OCI-M2 (cell line): ENCODE data around the gene DDX11.
"Not testable (repeated sequence)": the region's sequence is repeated elsewhere in the genome, so short reads cannot be mapped to it uniquely, and the experiment has no call there.

Experiments
- DNase-seq: peaks from one replicate; lab custom pipeline; 2025; ENCODE audit not compliant: unreplicated experiment; lab: John Stamatoyannopoulos, UW

The DDX11 gene

GRCh38 chr12:31073527-31074332, at the start of gene DDX11:
TSS of gene DDX11 (plus strand) at chr12:31073860. CDS start at chr12:31078394, 4,534 bp downstream.
- peak; percentile 26 for DNase-seq

DNA sequence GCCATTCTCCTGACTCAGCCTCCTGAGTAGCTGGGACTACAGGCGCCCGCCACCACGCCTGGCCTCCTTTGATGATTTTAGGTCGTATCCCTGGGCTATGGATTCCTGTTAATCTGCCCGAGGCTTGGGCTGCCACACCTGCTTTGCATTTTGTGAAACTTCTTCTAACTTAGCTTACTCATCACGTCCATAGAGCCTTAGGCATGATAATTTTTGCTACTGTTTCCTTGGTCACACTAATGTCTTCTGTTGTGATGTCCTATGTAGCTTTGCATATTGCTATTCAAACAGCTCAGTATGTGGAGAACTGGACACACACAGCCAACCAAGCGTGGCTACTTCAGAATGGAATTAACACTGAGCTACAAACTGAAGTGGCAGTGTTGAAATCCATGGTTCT, 47.5 kb upstream of the DDX11 start:
- DNase-seq = no peak

DNA sequence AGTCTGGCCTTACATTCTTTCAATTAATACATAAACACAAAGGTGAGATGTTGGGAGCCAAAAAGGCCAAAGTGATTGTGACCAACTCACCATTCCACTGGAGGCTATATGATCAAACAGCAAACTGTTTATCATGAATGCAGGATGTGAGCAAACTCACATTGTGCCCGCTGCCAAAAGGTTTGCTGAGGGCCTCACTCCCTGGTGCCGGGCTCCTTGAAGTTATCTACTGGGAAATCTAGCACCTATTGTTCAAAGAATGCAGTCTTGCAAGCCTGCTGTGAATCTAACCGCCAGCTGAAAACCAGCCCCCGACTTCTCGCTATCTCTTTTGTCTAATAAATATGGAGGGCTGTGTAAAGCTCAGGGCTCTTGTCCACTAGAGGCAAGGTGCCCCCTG, 46.7 kb upstream of the DDX11 start:
- DNase-seq = not testable (repeated sequence)

DNA sequence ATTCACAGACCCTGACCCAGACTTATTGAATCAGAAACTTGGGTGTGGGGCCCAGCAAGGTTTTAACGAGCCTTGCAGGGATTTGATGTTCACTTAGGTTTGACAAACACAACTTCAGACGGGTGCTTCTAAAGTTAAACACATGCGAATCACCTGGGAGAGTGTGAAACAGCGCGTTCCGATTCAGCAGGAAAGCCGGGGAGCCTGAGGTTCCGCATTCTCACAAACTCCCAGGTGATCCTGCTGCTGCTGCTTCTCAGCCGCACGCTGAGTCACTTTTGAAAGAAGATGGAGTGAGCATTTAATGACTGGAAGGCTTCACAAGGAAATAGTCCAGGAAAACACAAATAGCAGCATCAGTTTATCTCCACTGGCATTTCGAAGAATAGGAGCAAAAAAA, 44.2 kb upstream of the DDX11 start:
- no peak for DNase-seq

DNA sequence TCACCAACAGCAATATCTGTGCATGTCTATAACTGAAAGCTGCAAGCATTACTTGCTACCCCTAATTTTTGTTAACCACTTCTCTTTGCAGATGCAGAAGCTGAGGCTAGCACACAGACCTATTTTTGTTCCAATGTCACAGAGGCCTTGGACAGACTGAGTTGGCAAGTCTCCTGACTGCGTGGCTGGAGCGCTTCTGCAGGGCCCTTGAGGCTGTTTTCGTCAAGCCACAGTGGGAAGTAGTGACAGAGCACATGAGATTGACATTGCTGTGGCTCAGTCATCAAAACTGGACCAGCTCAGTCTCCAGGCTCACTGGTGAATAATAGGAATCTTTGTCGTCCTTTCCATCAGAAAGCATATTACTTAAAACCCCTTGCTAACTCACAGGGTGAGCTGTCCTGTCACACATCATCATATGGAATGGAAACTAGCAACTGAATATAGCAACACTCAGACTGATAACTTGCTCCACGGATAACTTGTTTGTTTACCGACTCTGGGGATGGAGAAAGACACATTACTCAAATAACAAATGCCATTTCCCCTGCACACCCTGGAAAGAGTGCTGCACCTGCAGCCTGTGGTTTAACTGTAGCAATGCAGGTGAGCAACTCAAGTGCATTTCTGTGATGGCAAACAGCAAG, 43.6 kb upstream of the DDX11 start:
- DNase-seq = no peak

- DNase-seq = no peak
Measured at GRCh38 chr12:31031951-31032335, 41.7 kb upstream of the DDX11 start.

DNA sequence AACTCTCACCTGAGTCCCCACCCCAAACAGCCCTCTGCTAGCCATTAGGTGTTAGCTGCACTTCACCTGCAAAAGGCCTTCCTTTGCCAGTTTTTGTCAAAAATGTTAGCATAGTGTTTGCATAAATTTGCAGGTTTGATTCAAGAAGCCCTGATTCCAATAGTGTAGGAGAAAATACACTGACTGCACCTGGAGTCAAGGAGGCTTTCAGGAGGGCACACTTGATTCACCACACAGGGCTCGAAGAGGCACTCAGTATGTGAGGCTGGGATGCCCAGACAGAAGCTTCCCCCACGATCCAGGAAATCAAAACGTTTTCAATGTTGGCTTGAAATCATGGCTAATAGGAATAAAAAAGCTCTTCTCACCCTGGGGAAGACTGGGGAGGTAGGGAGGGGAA, 40.5 kb upstream of the DDX11 start:
- no peak for DNase-seq

- DNase-seq = no peak
Measured at GRCh38 chr12:31033681-31034080, 40.0 kb upstream of the DDX11 start.

- no peak for DNase-seq
Measured at GRCh38 chr12:31034372-31034771, 39.3 kb upstream of the DDX11 start.

GRCh38 chr12:31035226-31035625, 38.4 kb upstream of the DDX11 start:
- no peak for DNase-seq

- DNase-seq = no peak
Measured at GRCh38 chr12:31035967-31036665, 37.5 kb upstream of the DDX11 start.

DNA sequence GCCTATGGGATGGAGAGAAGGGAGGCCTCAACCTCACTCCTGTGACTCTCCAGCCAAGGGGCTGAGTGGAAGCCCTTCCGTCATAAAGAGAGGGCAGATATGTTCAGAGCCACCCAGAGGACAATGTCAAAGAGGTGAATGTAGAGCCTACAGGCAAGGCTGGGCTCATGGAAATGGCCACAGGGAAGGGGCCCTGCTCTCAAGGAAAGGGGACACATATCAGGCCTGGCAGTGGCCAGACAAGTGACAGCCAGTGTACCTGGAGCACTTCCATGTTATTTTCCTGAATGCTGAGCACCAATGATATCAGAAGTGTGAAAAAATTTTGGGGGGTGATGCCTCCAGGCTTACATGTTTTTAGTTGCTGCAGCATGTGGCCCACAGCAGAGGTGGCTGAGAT, 36.6 kb upstream of the DDX11 start:
- no peak for DNase-seq

- DNase-seq = no peak
Measured at GRCh38 chr12:31037931-31038330, 35.7 kb upstream of the DDX11 start.

GRCh38 chr12:31041033-31041564, 32.6 kb upstream of the DDX11 start:
- DNase-seq = no peak

GRCh38 chr12:31050143-31050542, 23.5 kb upstream of the DDX11 start:
- not testable (repeated sequence) for DNase-seq

DNA sequence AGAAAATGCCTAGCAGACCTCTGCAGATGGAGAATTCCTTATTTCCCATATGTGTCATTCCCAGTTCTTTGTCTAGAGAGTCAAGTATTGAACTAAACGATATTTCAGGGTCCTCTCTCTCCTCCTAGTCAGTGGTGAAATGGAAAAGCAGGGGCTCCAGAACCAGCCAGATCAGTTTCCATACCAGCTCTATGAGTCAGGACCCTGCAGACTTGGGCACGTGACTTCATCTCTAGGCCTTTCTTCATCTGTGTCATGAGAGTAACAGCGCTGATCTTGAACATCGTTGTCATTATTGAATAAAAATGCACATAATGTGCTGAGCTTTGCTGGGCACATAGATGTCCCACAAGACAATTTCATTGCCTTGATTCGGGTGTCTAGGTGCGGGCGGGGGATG, 23.1 kb upstream of the DDX11 start:
- not testable (repeated sequence) for DNase-seq

DNA sequence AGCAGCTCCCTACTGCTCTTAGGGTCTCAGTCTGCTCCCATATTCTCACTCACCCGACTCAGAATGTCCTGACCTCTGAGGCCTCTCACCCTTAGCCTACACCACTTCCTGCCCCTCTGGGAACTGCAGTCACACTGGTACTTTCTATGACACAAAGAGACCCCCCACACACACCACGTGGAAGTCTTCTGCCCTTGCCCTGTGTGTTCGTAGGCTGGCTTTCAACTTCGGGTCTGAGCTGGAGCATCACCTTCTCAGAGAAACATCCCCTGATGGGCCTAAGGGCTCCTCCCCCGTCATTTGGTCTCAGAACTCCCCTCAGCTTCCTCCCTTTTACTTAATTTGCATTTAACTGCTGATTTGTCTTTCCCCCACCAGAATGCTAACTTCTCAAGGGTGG, 22.0 kb upstream of the DDX11 start:
- not testable (repeated sequence) for DNase-seq

GRCh38 chr12:31052121-31052520, 21.5 kb upstream of the DDX11 start:
- not testable (repeated sequence) for DNase-seq

DNA sequence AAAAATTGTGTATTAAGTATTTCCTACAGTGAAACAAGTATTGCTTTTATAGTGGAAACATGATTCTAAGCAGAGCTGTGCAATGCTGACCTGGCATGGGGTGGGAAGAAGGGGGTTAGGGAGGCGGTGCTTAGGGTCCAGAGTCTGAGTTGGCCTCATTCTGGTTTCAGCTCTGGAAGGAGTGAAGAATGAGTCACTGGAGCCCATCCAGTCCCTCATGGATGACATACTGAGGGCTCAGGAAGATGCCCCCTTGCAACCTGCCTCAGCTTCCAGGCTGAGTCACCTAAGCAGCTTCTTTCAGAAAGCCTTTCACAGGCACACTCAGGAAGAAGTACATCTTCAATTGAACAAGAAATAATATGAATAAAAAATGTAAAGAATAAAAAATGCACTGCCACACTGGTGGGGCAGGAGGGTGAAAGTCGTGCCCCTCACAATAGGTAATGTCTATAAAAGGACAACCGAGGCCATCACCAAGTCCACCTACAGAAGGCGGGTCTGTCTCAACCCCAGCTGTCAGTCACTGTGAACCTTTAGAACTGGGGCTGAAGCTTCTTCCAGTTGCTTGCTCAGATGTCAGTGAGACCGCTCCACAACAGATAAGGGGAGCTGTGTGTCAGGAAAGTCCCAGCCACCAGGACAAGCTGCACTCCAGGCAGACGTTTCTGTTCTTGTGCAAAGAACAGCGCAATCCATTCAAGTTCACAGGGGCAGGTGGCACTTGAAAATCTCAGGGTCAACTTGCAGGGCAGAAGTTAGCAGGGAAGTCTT, 20.8 kb upstream of the DDX11 start:
- DNase-seq = not testable (repeated sequence)

DNA sequence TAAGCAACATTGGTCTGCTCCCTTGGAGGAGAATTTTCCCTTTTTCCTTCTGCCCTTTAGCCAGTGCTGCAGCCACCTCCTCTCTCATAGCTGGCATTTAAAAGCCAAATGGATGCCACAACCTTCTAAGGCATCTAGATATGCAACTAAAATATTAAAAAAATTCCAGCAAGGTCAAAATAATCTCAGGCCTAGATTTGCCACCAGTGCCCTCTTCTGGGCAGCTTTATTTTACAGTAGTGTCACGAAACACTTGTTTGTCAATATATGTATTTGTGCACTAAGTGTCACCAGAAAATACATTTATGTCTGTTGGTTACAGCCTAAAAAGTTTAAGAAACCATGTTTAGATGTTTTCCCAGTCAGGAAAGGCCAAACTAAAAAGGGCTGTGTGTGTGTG, 19.7 kb upstream of the DDX11 start:
- not testable (repeated sequence) for DNase-seq

- no peak for DNase-seq
Measured at GRCh38 chr12:31057671-31058070, 16.0 kb upstream of the DDX11 start.
